ENCODE data around the gene DNM2. TPM values are rescaled to one million over a fixed set of nuclear protein-coding genes. Genes with fewer than 3 reads are reported as not detected.

Gene DNM2
- total and polyA plus RNA-seq, 2 of the 13 experiments (the other 11 are each of a cell fraction or from before 2014, with no cell fraction given) = 41.7 to 59.8 TPM

DNA sequence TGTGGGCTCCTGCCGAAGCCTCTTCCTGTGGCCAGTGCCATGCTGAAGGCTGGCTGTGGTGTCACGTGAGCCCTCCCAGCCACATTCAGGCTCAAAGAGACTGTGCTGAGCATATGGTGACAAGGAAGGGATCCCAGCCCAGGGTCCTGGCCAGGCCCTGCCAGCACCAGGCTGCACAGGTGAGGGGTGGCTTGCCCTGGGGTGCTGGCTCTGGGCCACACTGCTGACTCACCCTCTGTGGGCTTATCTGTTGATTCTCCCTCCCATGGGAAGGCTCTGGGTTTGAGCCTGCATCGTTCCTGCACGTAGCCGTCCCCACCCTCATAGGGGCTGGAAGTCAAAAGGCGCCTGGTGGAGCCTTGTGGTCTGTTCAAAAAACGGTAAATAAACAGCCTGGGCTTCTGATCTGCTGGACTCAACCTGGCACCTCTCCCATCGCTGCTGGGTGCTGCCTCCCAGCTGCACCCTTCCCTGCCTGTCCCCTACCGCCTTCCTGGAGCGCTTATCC lies 31.1 kb downstream of the DNM2 start (continued):
- TF ChIP-seq, protein P1, sequence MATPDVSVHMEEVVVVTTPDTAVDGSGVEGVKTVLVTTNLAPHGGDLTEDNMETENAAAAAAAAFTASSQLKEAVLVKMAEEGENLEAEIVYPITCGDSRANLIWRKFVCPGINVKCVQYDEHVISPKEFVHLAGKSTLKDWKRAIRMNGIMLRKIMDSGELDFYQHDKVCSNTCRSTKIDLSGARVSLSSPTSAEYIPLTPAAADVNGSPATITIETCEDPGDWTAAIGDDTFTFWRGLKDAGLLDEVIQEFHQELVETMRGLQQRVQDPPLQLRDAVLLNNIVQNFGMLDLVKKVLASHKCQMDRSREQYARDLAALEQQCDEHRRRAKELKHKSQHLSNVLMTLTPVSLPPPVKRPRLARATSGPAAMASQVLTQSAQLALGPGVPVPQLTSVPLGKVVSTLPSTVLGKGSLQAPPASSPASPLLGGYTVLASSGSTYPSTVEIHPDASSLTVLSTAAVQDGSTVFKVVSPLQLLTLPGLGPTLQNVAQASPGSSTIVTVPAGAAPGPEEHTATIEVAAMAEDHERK (CRISPR knock-in tag; IDR thresholded peaks at IDR 0.05; ENCODE audit: low read depth) = no peak
- no peak for TF ChIP-seq ELF1 (CRISPR knock-in tag; IDR thresholded peaks at IDR 0.05)
- no peak for TF ChIP-seq MTA1 (CRISPR knock-in tag; IDR thresholded peaks at IDR 0.05; ENCODE audit: borderline replicate concordance)
- TF ChIP-seq, protein P2, sequence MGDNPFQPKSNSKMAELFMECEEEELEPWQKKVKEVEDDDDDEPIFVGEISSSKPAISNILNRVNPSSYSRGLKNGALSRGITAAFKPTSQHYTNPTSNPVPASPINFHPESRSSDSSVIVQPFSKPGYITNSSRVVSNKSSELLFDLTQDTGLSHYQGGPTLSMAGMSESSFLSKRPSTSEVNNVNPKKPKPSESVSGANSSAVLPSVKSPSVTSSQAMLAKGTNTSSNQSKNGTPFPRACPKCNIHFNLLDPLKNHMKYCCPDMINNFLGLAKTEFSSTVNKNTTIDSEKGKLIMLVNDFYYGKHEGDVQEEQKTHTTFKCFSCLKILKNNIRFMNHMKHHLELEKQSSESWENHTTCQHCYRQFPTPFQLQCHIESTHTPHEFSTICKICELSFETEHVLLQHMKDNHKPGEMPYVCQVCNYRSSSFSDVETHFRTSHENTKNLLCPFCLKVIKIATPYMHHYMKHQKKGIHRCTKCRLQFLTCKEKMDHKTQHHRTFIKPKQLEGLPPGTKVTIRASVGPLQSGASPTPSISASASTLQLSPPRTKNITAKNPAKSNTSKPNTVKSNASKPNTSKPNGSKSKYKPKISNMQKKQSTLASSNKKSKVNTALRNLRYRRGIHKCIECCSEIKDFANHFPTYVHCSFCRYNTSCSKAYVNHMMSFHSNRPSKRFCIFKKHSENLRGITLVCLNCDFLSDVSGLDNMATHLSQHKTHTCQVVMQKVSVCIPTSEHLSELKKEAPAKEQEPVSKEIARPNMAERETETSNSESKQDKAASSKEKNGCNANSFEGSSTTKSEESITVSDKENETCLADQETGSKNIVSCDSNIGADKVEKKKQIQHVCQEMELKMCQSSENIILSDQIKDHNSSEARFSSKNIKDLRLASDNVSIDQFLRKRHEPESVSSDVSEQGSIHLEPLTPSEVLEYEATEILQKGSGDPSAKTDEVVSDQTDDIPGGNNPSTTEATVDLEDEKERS (CRISPR knock-in tag; IDR thresholded peaks at IDR 0.05) = no peak
- no peak for TF ChIP-seq MAFK (conservative IDR thresholded peaks at IDR 0.05 in 1 of 2, IDR thresholded peaks at IDR 0.05 in 1 of 2; ENCODE audit: low read length in 2 of 2)
- TF ChIP-seq ZZZ3 (CRISPR knock-in tag; IDR thresholded peaks at IDR 0.05; ENCODE audit: borderline replicate concordance) = no peak; the same call in 1 of the 2 replicates
- TF ChIP-seq ZNF441 (CRISPR knock-in tag; IDR thresholded peaks at IDR 0.05; ENCODE audit: borderline replicate concordance) = no peak
- TF ChIP-seq ZNF253 (CRISPR knock-in tag; IDR thresholded peaks at IDR 0.05; ENCODE audit: borderline replicate concordance) = no peak
- TF ChIP-seq, protein P3, sequence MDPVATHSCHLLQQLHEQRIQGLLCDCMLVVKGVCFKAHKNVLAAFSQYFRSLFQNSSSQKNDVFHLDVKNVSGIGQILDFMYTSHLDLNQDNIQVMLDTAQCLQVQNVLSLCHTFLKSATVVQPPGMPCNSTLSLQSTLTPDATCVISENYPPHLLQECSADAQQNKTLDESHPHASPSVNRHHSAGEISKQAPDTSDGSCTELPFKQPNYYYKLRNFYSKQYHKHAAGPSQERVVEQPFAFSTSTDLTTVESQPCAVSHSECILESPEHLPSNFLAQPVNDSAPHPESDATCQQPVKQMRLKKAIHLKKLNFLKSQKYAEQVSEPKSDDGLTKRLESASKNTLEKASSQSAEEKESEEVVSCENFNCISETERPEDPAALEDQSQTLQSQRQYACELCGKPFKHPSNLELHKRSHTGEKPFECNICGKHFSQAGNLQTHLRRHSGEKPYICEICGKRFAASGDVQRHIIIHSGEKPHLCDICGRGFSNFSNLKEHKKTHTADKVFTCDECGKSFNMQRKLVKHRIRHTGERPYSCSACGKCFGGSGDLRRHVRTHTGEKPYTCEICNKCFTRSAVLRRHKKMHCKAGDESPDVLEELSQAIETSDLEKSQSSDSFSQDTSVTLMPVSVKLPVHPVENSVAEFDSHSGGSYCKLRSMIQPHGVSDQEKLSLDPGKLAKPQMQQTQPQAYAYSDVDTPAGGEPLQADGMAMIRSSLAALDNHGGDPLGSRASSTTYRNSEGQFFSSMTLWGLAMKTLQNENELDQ (CRISPR knock-in tag; IDR thresholded peaks at IDR 0.05; ENCODE audit: borderline replicate concordance) = no peak
- TF ChIP-seq, protein P4, sequence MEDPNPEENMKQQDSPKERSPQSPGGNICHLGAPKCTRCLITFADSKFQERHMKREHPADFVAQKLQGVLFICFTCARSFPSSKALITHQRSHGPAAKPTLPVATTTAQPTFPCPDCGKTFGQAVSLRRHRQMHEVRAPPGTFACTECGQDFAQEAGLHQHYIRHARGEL (CRISPR knock-in tag; IDR thresholded peaks at IDR 0.05) = no peak
- peak; percentile 59 for TF ChIP-seq HDAC1 (CRISPR knock-in tag; IDR thresholded peaks at IDR 0.05)
- TF ChIP-seq RORA (CRISPR knock-in tag; IDR thresholded peaks at IDR 0.05) = no peak
- no peak for TF ChIP-seq RCOR2 (CRISPR knock-in tag; IDR thresholded peaks at IDR 0.05)
- no peak for TF ChIP-seq ZNF282 (IDR thresholded peaks at IDR 0.05; ENCODE audit: partially characterized antibody)
- peak; percentile 65; the same call in 1 of the 2 replicates for TF ChIP-seq ZNF605 (CRISPR knock-in tag; IDR thresholded peaks at IDR 0.05)
- no peak for TF ChIP-seq SIX4 (CRISPR knock-in tag; IDR thresholded peaks at IDR 0.05)
- no peak for TF ChIP-seq FOXA1 (IDR thresholded peaks at IDR 0.05)
- TF ChIP-seq FOXA1 (CRISPR knock-in tag; IDR thresholded peaks at IDR 0.05) = peak; percentile 27; the same call in 1 of the 2 replicates
- TF ChIP-seq ZFP37 (CRISPR knock-in tag; IDR thresholded peaks at IDR 0.05; ENCODE audit: borderline replicate concordance) = no peak
- TF ChIP-seq KLF9 (CRISPR knock-in tag; IDR thresholded peaks at IDR 0.05; ENCODE audit: low read depth) = 0 out of 2 replicates have a peak, but pooled peaks have one; percentile 30
- TF ChIP-seq KDM6A (CRISPR knock-in tag; IDR thresholded peaks at IDR 0.05; ENCODE audit: low read depth) = no peak
- peak; percentile 44; the same call in 1 of the 2 replicates for TF ChIP-seq MXD4 (CRISPR knock-in tag; IDR thresholded peaks at IDR 0.05)
- TF ChIP-seq, protein P5, sequence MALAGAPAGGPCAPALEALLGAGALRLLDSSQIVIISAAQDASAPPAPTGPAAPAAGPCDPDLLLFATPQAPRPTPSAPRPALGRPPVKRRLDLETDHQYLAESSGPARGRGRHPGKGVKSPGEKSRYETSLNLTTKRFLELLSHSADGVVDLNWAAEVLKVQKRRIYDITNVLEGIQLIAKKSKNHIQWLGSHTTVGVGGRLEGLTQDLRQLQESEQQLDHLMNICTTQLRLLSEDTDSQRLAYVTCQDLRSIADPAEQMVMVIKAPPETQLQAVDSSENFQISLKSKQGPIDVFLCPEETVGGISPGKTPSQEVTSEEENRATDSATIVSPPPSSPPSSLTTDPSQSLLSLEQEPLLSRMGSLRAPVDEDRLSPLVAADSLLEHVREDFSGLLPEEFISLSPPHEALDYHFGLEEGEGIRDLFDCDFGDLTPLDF (CRISPR knock-in tag; IDR thresholded peaks at IDR 0.05) = no peak
- TF ChIP-seq CHD4 (IDR thresholded peaks at IDR 0.05; ENCODE audit: borderline replicate concordance, low read length) = no peak

Measured in HepG2 (cell line).